SK-N-SH (cell line): ENCODE results near the gene POLD3.

ENCODE experiments used
- EP300 ChIP-seq, 2 experiments: IDR thresholded peaks; 2 replicates each; pipeline versions ENCODE4 v1.4.0 to v1.6.1; 2012; ENCODE audit warnings: borderline replicate concordance in 1 of 2, low read depth in 1 of 2, low read length in 1 of 2
- POLR2AphosphoS5 ChIP-seq: IDR thresholded peaks from 2 replicates; pipeline ENCODE4 v1.6.1; 2012; ENCODE audit warnings: low read depth, low read length
- RAD21 ChIP-seq: IDR thresholded peaks from 2 replicates; pipeline ENCODE4 v1.6.1; 2012; ENCODE audit warnings: mild to moderate bottlenecking, low read length
- RFX5 ChIP-seq: IDR thresholded peaks from 2 replicates; pipeline ENCODE4 v1.6.1; 2012; ENCODE audit warnings: mild to moderate bottlenecking, improper control_type of control experiment, low read length
- TF ChIP-seq, protein P1 (sequence below): fragments of 200-600 bp; sonication (generic); IDR thresholded peaks from 2 replicates; pipeline ENCODE4 v1.6.1; 2017; ENCODE audit warnings: antibody characterized with exemption, mild to moderate bottlenecking, moderate library complexity
- TF ChIP-seq, protein P2 (sequence below): IDR thresholded peaks from 2 replicates; pipeline ENCODE4 v1.4.0; 2012; ENCODE audit warnings: low read depth, borderline replicate concordance

DNA sequence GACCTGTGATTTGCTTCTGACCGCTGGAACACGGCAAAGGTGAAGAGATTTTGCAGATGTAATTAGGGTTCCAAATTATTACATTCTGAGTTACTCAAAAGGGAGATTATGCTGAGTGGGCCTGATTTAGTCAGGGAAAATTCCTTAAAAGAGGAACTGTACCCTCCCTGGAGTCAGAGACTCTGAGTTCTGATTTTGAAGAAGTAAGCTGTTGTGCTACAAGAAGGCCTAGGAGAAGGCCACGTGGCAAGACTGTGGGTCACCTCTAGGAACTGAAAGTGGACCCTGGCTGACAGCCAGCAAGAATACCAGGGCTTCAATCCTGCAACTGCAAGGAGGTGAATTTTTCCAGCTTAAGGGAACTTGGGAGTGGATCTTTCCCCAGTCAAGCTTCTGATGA, 93.5 kb downstream of the POLD3 start:
- TF ChIP-seq, protein P1, sequence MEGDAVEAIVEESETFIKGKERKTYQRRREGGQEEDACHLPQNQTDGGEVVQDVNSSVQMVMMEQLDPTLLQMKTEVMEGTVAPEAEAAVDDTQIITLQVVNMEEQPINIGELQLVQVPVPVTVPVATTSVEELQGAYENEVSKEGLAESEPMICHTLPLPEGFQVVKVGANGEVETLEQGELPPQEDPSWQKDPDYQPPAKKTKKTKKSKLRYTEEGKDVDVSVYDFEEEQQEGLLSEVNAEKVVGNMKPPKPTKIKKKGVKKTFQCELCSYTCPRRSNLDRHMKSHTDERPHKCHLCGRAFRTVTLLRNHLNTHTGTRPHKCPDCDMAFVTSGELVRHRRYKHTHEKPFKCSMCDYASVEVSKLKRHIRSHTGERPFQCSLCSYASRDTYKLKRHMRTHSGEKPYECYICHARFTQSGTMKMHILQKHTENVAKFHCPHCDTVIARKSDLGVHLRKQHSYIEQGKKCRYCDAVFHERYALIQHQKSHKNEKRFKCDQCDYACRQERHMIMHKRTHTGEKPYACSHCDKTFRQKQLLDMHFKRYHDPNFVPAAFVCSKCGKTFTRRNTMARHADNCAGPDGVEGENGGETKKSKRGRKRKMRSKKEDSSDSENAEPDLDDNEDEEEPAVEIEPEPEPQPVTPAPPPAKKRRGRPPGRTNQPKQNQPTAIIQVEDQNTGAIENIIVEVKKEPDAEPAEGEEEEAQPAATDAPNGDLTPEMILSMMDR, result no peak
- no peak for TF ChIP-seq RAD21
- TF ChIP-seq, protein P2, sequence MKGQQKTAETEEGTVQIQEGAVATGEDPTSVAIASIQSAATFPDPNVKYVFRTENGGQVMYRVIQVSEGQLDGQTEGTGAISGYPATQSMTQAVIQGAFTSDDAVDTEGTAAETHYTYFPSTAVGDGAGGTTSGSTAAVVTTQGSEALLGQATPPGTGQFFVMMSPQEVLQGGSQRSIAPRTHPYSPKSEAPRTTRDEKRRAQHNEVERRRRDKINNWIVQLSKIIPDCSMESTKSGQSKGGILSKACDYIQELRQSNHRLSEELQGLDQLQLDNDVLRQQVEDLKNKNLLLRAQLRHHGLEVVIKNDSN, result no peak
- no peak for TF ChIP-seq RFX5
- TF ChIP-seq POLR2AphosphoS5, result no peak
- no peak for TF ChIP-seq EP300 (IDR thresholded peaks at IDR 0.05; ENCODE audit: borderline replicate concordance in 1 of 2, low read depth in 1 of 2, low read length in 1 of 2)
